BLaER1 treated with 17β-estradiol and CSF1 and Interleukin-3, amounts not matched to agents 10 nM and 100 nM (cell line): ENCODE data around the gene CD81.

Experiments used
- H3K27ac ChIP-seq, 11 experiments: shearing (Covaris generic); formaldehyde crosslinking; 2 replicates each; pipeline ENCODE4 v1.8.1; 2022
- H3K27me3 ChIP-seq, 11 experiments: shearing (Covaris generic); formaldehyde crosslinking; 2 replicates each; pipeline ENCODE4 v1.8.1; 2022
- H3K36me3 ChIP-seq, 11 experiments: shearing (Covaris generic); formaldehyde crosslinking; 2 replicates each; pipeline ENCODE4 v1.8.1; 2022
- H3K4me1 ChIP-seq, 10 experiments: shearing (Covaris generic); formaldehyde crosslinking; 2 replicates each; pipeline ENCODE4 v1.8.1; 2022
- H3K4me2 ChIP-seq, 11 experiments: shearing (Covaris generic); formaldehyde crosslinking; 2 replicates each; pipeline ENCODE4 v1.8.1; 2022
- H3K4me3 ChIP-seq, 10 experiments: shearing (Covaris generic); formaldehyde crosslinking; 2 replicates each; pipeline ENCODE4 v1.8.1; 2022
- H3K9ac ChIP-seq, 11 experiments: shearing (Covaris generic); formaldehyde crosslinking; 2 replicates each; pipeline ENCODE4 v1.8.1; 2022
- H3K9me3 ChIP-seq, 11 experiments: shearing (Covaris generic); formaldehyde crosslinking; replicated peaks in 1 of 11; 2 replicates each; pipeline ENCODE4 v1.8.1; 2022
- H4K20me1 ChIP-seq, 11 experiments: shearing (Covaris generic); formaldehyde crosslinking; 2 replicates each; pipeline ENCODE4 v1.8.1; 2022
- Cebpa-rat ChIP-seq, 11 experiments: shearing (Covaris generic); IDR thresholded peaks; 2 replicates each; pipeline ENCODE4 v1.8.1; 2022

Gene CD81

DNA sequence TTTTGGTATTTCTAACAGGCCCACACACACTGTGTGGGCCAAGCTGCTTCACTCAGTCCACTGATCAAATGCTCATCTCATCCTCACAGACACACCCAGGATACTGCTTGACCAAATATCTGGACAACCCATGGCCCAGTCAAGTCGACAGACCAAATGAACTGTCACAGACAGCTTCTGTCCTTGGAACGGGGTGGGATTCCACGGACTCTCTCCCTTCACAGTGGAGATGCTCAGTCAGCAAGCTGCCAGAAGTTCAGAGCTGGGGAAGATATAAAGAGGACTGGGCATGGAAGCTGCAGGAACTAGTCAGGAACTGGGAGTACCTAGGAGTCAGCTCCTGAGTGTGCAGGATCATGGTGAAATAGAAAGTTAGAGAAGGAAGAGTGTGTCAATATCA, 34.6 kb upstream of the CD81 start:
- TF ChIP-seq Cebpa-rat (IDR thresholded peaks at IDR 0.05), result no peak
- Histone ChIP-seq H3K4me2 (no peak overlapping the region), H3K9me3 (peaks cover 0 to 26% (median 16%) of the 10 kb centered on the region in 11 experiments; a peak in 16 of 22 replicates), H3K4me1 (no peaks in the 10 kb centered on the region), H3K27ac (no peak overlapping the region), H4K20me1 (no peaks in the 10 kb centered on the region), H3K36me3 (no peaks in the 10 kb centered on the region), H3K4me3 (no peak overlapping the region), H3K9ac (no peak overlapping the region), H3K27me3 (no peaks in the 10 kb centered on the region)

DNA sequence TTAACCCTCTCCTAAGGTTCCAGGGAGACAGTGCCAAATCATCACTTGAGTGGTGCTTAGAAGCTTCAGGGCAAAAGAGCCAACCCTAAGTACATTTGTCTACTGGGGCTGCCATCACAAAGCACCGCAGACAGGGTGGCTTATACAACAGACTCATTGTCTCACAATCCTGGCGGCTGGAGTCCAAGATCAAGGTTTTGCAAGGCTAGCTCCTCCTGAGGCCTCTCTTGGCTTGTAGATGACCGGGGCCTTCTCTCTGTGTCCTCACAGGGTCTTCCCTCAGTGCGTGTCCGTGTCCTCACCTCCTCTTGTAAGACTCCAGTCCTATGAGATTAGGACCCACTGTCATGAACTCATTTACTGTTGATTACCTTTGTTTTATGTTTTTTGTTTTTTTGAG, 34.1 kb upstream of the CD81 start:
- Histone ChIP-seq H3K4me3 (no peak overlapping the region), H3K36me3 (no peaks in the 10 kb centered on the region), H3K4me2 (no peak overlapping the region), H4K20me1 (no peaks in the 10 kb centered on the region), H3K4me1 (no peaks in the 10 kb centered on the region), H3K9ac (no peak overlapping the region), H3K27me3 (no peaks in the 10 kb centered on the region), H3K9me3 (peaks cover 1 to 30% (median 20%) of the 10 kb centered on the region in 11 experiments; a peak in 19 of 22 replicates), H3K27ac (no peak overlapping the region)
- no peak for TF ChIP-seq Cebpa-rat (IDR thresholded peaks at IDR 0.05)

- H3K4me1 ChIP-seq, result no peaks in the 10 kb centered on the region
- H3K4me3 ChIP-seq, result no peak overlapping the region
- TF ChIP-seq Cebpa-rat (IDR thresholded peaks at IDR 0.05), result no peak
- H4K20me1 ChIP-seq, result no peaks in the 10 kb centered on the region
- no peaks in the 10 kb centered on the region for H3K36me3 ChIP-seq
- H3K4me2 ChIP-seq, result no peak overlapping the region
- no peak overlapping the region for H3K9ac ChIP-seq
- H3K27ac ChIP-seq, result no peak overlapping the region
- no peaks in the 10 kb centered on the region for H3K27me3 ChIP-seq
- peaks cover 6 to 35% (median 24%) of the 10 kb centered on the region in 11 experiments; a peak in 21 of 22 replicates for H3K9me3 ChIP-seq
Observed at GRCh38 chr11:2343502-2343901, 33.6 kb upstream of the CD81 start.

GRCh38 chr11:2345050-2345449, 32.1 kb upstream of the CD81 start:
- no peak for TF ChIP-seq Cebpa-rat (IDR thresholded peaks at IDR 0.05)
- no peak overlapping the region for H3K27ac ChIP-seq
- H3K27me3 ChIP-seq, result no peaks in the 10 kb centered on the region

DNA sequence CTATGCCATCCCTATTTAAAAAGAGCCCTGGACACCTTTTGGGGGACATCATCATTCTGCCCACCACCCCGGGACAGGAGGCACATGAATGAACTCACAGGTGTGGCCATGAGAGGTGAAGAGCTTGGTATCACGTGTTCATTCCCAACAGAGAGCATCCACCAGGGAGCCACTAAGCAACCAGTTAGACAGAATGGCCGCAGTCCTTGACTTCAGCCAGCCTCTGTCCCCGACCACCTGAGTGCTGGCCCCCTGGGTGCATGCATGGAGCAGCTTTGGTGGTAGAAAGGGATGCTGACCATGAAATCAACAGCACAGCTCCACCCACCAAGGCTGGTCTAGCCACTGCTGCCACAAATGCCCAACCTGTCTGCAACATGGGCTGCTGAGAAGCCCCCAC, 31.1 kb upstream of the CD81 start:
- H3K36me3 ChIP-seq, result no peaks in the 10 kb centered on the region
- no peak overlapping the region for H3K27ac ChIP-seq
- peaks cover 26 to 57% (median 47%) of the 10 kb centered on the region in 11 experiments for H3K9me3 ChIP-seq
- H3K4me1 ChIP-seq, result no peaks in the 10 kb centered on the region
- no peaks in the 10 kb centered on the region for H4K20me1 ChIP-seq
- no peak overlapping the region for H3K4me2 ChIP-seq
- no peak overlapping the region for H3K9ac ChIP-seq
- no peak overlapping the region for H3K4me3 ChIP-seq
- no peaks in the 10 kb centered on the region for H3K27me3 ChIP-seq
- no peak for TF ChIP-seq Cebpa-rat (IDR thresholded peaks at IDR 0.05)

More at GRCh38 chr11:2345050-2345449, 32.1 kb upstream of the CD81 start:
- Histone ChIP-seq H3K4me2 (no peak overlapping the region), H3K36me3 (no peaks in the 10 kb centered on the region), H3K4me1 (no peaks in the 10 kb centered on the region), H4K20me1 (no peaks in the 10 kb centered on the region), H3K9ac (no peak overlapping the region), H3K9me3 (peaks cover 22 to 50% (median 39%) of the 10 kb centered on the region in 11 experiments), H3K4me3 (no peak overlapping the region)

- Histone ChIP-seq H3K4me1 (no peaks in the 10 kb centered on the region), H3K36me3 (no peaks in the 10 kb centered on the region), H3K4me3 (no peak overlapping the region), H3K27ac (no peak overlapping the region), H3K9me3 (peaks cover 26 to 57% (median 47%) of the 10 kb centered on the region in 11 experiments), H3K9ac (no peak overlapping the region), H3K4me2 (no peak overlapping the region), H3K27me3 (no peaks in the 10 kb centered on the region), H4K20me1 (no peaks in the 10 kb centered on the region)
- TF ChIP-seq Cebpa-rat (IDR thresholded peaks at IDR 0.05), result no peak
Observed at GRCh38 chr11:2346586-2347307, 30.4 kb upstream of the CD81 start.

DNA sequence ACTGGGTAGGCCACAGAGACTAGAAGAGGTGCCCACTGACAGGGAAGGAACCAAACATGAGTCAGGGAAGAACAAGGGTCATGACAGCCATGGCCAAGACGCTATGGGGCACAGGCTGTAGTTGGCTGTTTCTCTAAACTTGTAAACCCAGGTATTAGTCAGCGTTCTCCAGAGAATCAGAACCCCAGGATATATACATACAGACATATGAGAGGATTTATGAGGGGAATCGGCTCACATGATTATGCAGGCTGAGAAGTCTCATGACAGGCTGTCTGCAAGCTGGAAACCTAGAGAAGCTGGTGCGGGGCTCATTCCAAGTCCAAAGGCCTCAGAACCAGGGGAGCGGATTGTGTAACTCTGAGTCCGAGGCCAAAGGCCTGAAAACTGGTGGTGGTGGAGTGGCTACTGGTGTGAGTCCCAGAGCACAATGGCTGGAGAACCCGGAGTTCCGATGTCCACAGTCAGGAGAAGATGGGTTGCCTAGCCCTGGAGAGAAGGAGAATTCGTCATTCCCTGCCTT, 29.7 kb upstream of the CD81 start:
- H3K9me3 ChIP-seq, result peaks cover 26 to 57% (median 47%) of the 10 kb centered on the region in 11 experiments
- H4K20me1 ChIP-seq, result no peaks in the 10 kb centered on the region
- TF ChIP-seq Cebpa-rat (IDR thresholded peaks at IDR 0.05), result no peak
- H3K9ac ChIP-seq, result no peak overlapping the region
- no peak overlapping the region for H3K4me3 ChIP-seq
- H3K27me3 ChIP-seq, result no peaks in the 10 kb centered on the region
- H3K27ac ChIP-seq, result no peak overlapping the region
- no peak overlapping the region for H3K4me2 ChIP-seq
- H3K36me3 ChIP-seq, result no peaks in the 10 kb centered on the region
- no peaks in the 10 kb centered on the region for H3K4me1 ChIP-seq

DNA sequence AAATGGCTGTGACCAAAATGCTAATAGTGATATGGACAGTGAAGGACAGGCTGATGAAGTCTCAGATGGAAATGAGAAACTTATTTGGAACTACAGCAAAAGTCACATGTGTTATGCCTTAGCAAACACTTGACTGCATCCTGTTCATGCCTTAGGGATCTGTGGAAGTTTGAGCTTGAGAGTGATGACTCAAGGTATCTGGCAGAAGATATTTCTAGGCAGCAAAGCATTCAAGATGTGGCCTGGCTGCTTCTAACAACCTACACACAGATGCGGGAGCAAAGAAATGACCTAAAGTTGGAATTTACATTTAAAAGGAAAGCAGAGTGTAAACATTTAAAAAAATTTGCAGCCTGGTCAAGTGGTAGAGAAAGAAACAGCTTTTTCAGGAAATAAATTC, 28.1 kb upstream of the CD81 start:
- H3K27ac ChIP-seq, result no peak overlapping the region
- H3K27me3 ChIP-seq, result no peaks in the 10 kb centered on the region
- H3K4me1 ChIP-seq, result no peaks in the 10 kb centered on the region
- H3K9ac ChIP-seq, result no peak overlapping the region
- H3K9me3 ChIP-seq, result peaks cover 26 to 57% (median 47%) of the 10 kb centered on the region in 11 experiments
- TF ChIP-seq Cebpa-rat (IDR thresholded peaks at IDR 0.05), result no peak
- H3K36me3 ChIP-seq, result no peaks in the 10 kb centered on the region
- no peaks in the 10 kb centered on the region for H4K20me1 ChIP-seq
- no peak overlapping the region for H3K4me2 ChIP-seq
- H3K4me3 ChIP-seq, result no peak overlapping the region

DNA sequence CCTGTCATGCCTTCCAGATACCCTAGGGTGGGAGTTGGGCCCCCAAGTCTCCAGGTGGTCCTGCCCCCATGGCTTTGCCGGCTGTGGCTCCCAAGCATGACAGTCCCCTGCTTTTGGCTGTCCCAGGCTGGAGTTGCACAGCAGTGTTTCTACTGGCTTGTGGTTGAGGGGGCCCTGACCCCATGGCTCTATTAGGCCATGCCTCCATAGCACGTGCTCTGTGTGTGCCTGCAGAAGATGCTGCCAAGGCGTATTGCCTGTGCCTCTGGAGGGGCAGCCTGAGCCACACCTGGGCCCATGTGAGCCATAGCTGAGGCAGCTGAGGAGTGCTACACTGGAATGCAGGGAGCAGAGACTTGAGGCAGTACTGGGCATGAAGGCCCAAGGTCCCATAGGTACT, 25.4 kb upstream of the CD81 start:
- Histone ChIP-seq H3K9ac (no peak overlapping the region), H4K20me1 (no peaks in the 10 kb centered on the region), H3K4me2 (no peak overlapping the region), H3K4me1 (no peaks in the 10 kb centered on the region), H3K27me3 (no peaks in the 10 kb centered on the region), H3K9me3 (peaks cover 20 to 44% (median 33%) of the 10 kb centered on the region in 11 experiments), H3K36me3 (no peaks in the 10 kb centered on the region), H3K4me3 (no peak overlapping the region), H3K27ac (no peak overlapping the region)
- no peak for TF ChIP-seq Cebpa-rat (IDR thresholded peaks at IDR 0.05)

- Histone ChIP-seq H3K27me3 (no peaks in the 10 kb centered on the region), H3K4me1 (no peaks in the 10 kb centered on the region), H3K9ac (no peak overlapping the region), H3K36me3 (no peaks in the 10 kb centered on the region), H3K9me3 (peaks cover 20 to 39% (median 29%) of the 10 kb centered on the region in 11 experiments), H3K4me2 (no peak overlapping the region), H3K4me3 (no peak overlapping the region), H4K20me1 (no peaks in the 10 kb centered on the region), H3K27ac (no peak overlapping the region)
- TF ChIP-seq Cebpa-rat (IDR thresholded peaks at IDR 0.05), result no peak
Observed at GRCh38 chr11:2352420-2352819, 24.7 kb upstream of the CD81 start.
